HepG2 (cell line): Measurements from ENCODE around the gene IL1R1. TPM values are rescaled to one million over a fixed set of nuclear protein-coding genes. Genes with fewer than 3 reads are reported as not detected.

Experiments used
- ATAC-seq: fragments of 200-7000 bp; cut with Tn5 transposase; 3 replicates; pipeline ENCODE4 v1.9.1; 2020; ENCODE audit warnings: mild to moderate bottlenecking, moderate library complexity
- BruUV-seq: library from RNA; stranded (reverse); fragments of 400-500 nt; replicated peaks from 2 replicates; lab custom pipeline; 2021; lab: Mats Ljungman, UMichigan
- CTCF ChIA-PET: fragments of 300-600 bp; formaldehyde crosslinking; extraction: SDS; loops from one replicate; lab custom pipeline; 2021; ENCODE audit warnings: low total read pairs, inconsistent platforms, low intra/inter-chr PET ratio; lab: Yijun Ruan, JAX
- POLR2A ChIA-PET: fragments of 350-600 bp; sonication (Branson Sonifier 250); formaldehyde crosslinking; loops from one replicate; lab custom pipeline; 2020; ENCODE audit warnings: antibody characterized with exemption, inconsistent platforms; lab: Yijun Ruan, JAX
- DNase-seq: peaks from one replicate; pipeline ENCODE4 v3.0.0-alpha.2; 2015; ENCODE audit warnings: low spot score
- FAIRE-seq: peaks from 3 replicates; lab custom pipeline; 2011; peaks lifted over from hg19 to GRCh38; lab: Jason Lieb, UNC
- H2AFZ ChIP-seq: one replicate; pipeline ENCODE4 v1.6.1; 2011; ENCODE audit warnings: low read length, inconsistent platforms
- H3K27ac ChIP-seq: fragments of 300-600 bp; 3 replicates; pipeline ENCODE4 v1.8.0; 2011; ENCODE audit warnings: mixed run types, mild to moderate bottlenecking, mixed read lengths, low read length, inconsistent platforms; ENCODE audit not compliant: insufficient read depth; ENCODE audit errors: extremely low read length
- H3K27me3 ChIP-seq, 2 experiments: fragments of 200-600 bp in 1 of 2; 2 replicates in 1 of 2; 3 replicates in 1 of 2; pipeline versions ENCODE4 v1.6.0 to v1.8.0; 2011; ENCODE audit warnings: low read length in 2 of 2, mild to moderate bottlenecking in 2 of 2, moderate library complexity in 2 of 2, inconsistent platforms in 1 of 2; ENCODE audit not compliant: insufficient read depth in 2 of 2, control insufficient read depth in 1 of 2
- H3K36me3 ChIP-seq, 2 experiments: fragments of 200-600 bp in 1 of 2; replicated peaks in 1 of 2; 2 replicates in 1 of 2; 3 replicates in 1 of 2; pipeline versions ENCODE4 v1.5.1 to v1.8.0; 2011; ENCODE audit warnings: low read length in 2 of 2, inconsistent platforms in 1 of 2; ENCODE audit not compliant: insufficient read depth in 2 of 2, control insufficient read depth in 1 of 2
- H3K4me1 ChIP-seq: 2 replicates; pipeline ENCODE4 v1.5.1; 2012; ENCODE audit warnings: low read length, inconsistent platforms; ENCODE audit not compliant: insufficient read depth
- H3K4me2 ChIP-seq: 2 replicates; pipeline ENCODE4 v1.6.0; 2011; ENCODE audit warnings: low read depth, low read length, inconsistent platforms
- H3K4me3 ChIP-seq, 3 experiments: fragments of 200-600 bp in 1 of 3; sonication (generic), shearing (Covaris generic) in 1 of 3; replicated peaks in 1 of 3; 2 replicates each; pipeline ENCODE4 v1.5.1; 2011 to 2016; ENCODE audit warnings: low read length in 3 of 3, inconsistent platforms in 2 of 3, low read depth in 2 of 3, mild to moderate bottlenecking in 2 of 3, control low read depth in 1 of 3, mixed read lengths in 1 of 3; ENCODE audit not compliant: insufficient read depth in 1 of 3
- H3K79me2 ChIP-seq: one replicate; pipeline ENCODE4 v1.6.1; 2011; ENCODE audit warnings: low read length, inconsistent platforms; ENCODE audit not compliant: insufficient read depth
- H3K9ac ChIP-seq: 2 replicates; pipeline ENCODE4 v1.6.0; 2011; ENCODE audit warnings: mild to moderate bottlenecking, low read depth, low read length, inconsistent platforms; ENCODE audit not compliant: insufficient read depth
- H3K9me3 ChIP-seq: 2 replicates; pipeline ENCODE4 v1.5.1; 2012; ENCODE audit warnings: mild to moderate bottlenecking, low read length
- H4K20me1 ChIP-seq: 2 replicates; pipeline ENCODE4 v1.6.0; 2011; ENCODE audit warnings: inconsistent platforms, mild to moderate bottlenecking, low read length, moderate library complexity; ENCODE audit not compliant: insufficient read depth
- CBX2 ChIP-seq, 2 experiments: fragments of 200-600 bp in 1 of 2; sonication (generic); formaldehyde crosslinking in 1 of 2; IDR thresholded peaks; 2 replicates each; pipeline versions ENCODE4 v1.7.0 to v1.8.1; 2018 to 2022; ENCODE audit warnings: low read depth in 2 of 2, low read length in 1 of 2, mild to moderate bottlenecking in 1 of 2, missing genetic modification reagents in 1 of 2
- EZH2 ChIP-seq: conservative IDR thresholded peaks from 2 replicates; pipeline ENCODE4 v1.6.1; 2012; ENCODE audit warnings: mild to moderate bottlenecking, low read depth, low read length, moderate library complexity
- HCFC1 ChIP-seq: fragments of 150-350 bp; IDR thresholded peaks from 2 replicates; pipeline ENCODE4 v1.6.1; 2014; ENCODE audit warnings: low read depth, low read length
- HOXA5 ChIP-seq: sonication (generic); formaldehyde crosslinking; IDR thresholded peaks from 2 replicates; pipeline ENCODE4 v1.4.0; 2020; ENCODE audit warnings: missing genetic modification reagents
- MTA1 ChIP-seq: sonication (generic); formaldehyde crosslinking; IDR thresholded peaks from 2 replicates; pipeline ENCODE4 v1.4.0; 2020; ENCODE audit warnings: missing genetic modification reagents, mild to moderate bottlenecking, borderline replicate concordance
- SMAD3 ChIP-seq: sonication (generic); formaldehyde crosslinking; IDR thresholded peaks from 2 replicates; pipeline ENCODE4 v1.4.0; 2020; ENCODE audit warnings: missing genetic modification reagents
- ZNF263 ChIP-seq: sonication (generic); formaldehyde crosslinking; IDR thresholded peaks from 2 replicates; pipeline ENCODE4 v1.4.0; 2020; ENCODE audit warnings: missing genetic modification reagents
- ZNF335 ChIP-seq: sonication (generic); formaldehyde crosslinking; IDR thresholded peaks from 2 replicates; pipeline ENCODE4 v1.4.0; 2020; ENCODE audit warnings: missing genetic modification reagents
- ZNF7 ChIP-seq: IDR thresholded peaks from 2 replicates; pipeline ENCODE4 v1.6.1; 2016; ENCODE audit warnings: missing biosample characterization, missing genetic modification reagents
- WGBS: methylation state at CpG from one replicate; pipeline ENCODE4 v1.1.6; 2017; ENCODE audit warnings: low lambda C conversion rate; 5-methylcytosine and 5-hydroxymethylcytosine counted together
- in situ Hi-C: cut with HindIII; loops from 2 replicates; pipeline ENCODE4 v1.10.0; 2017; ENCODE audit warnings: low pct_unique_long_range_greater_than_20kb; ENCODE audit not compliant: extremely low pct_ligation_motif_present
- intact Hi-C: fragments of 100-400 bp; cut with micrococcal nuclease; formaldehyde crosslinking; loops from one replicate; pipeline ENCODE4 v1.10.0; 2022; ENCODE audit not compliant: unreplicated experiment
- polyA plus RNA-seq, 8 experiments: library from polyadenylated mRNA; depleted of rRNA in 3 of 8; stranded (reverse) in 7 of 8; unstranded in 1 of 8; fragments of >200 nt; fragmentation: Illumina TruSeq in 4 of 8; extraction: Trizol in 4 of 8; gene quantifications; 2 replicates each; pipeline versions ENCODE4 v1.2.1 to v1.2.3, GENCODE V29; 2011 to 2016; ENCODE audit warnings: low read depth in 4 of 8, missing spikeins in 1 of 8, mixed read lengths in 1 of 8; ENCODE audit not compliant: insufficient read depth in 1 of 8
- total RNA-seq, 5 experiments: library from RNA; depleted of rRNA; stranded (reverse); fragments of >200 nt; fragmentation: Illumina TruSeq; extraction: Trizol; gene quantifications; 2 replicates each; pipeline ENCODE4 v1.2.3, GENCODE V29; 2016; ENCODE audit warnings: low read depth in 1 of 5
- TF ChIP-seq, protein P1 (sequence below): sonication (generic); formaldehyde crosslinking; IDR thresholded peaks from 2 replicates; pipeline ENCODE4 v1.5.0; 2020; ENCODE audit warnings: mild to moderate bottlenecking, missing genetic modification reagents, borderline replicate concordance

IL1R1 gene
- total and polyA plus RNA-seq, 2 of the 13 experiments (the other 11 are each of a cell fraction or from before 2014, with no cell fraction given) = 38.0 to 93.1 TPM

GRCh38 chr2:102229141-102229769 lies 86.7 kb downstream of the IL1R1 start:
- intact Hi-C loops (no loop called here), in situ Hi-C loops (no loop called here)
- Histone ChIP-seq H2AFZ (peak overlapping the region; percentile 45), H3K9ac (no peak overlapping the region), H3K9me3 (no peaks in the 10 kb centered on the region), H3K4me2 (no peak overlapping the region), H3K27me3 (peaks cover 0 to 2% of the 10 kb centered on the region in 2 experiments; a peak in 1 of 5 replicates), H3K79me2 (no peaks in the 10 kb centered on the region), H3K27ac (no peak overlapping the region), H3K4me3 (no peak overlapping the region), H3K4me1 (peaks cover 61% of the 10 kb centered on the region), H3K36me3 (no peaks in the 10 kb centered on the region), H4K20me1 (no peaks in the 10 kb centered on the region)
- BruUV-seq = no TSS peak
- CTCF ChIA-PET = no interaction called here
- 46% methylated on average over 6 of the region's 6 CpGs for WGBS
- TF ChIP-seq SMAD3 (CRISPR knock-in tag) (no peak), HCFC1 (no peak), ZNF7 (CRISPR knock-in tag) (no peak), EZH2 (no peak), ZNF335 (CRISPR knock-in tag) (no peak), ZNF263 (CRISPR knock-in tag) (no peak), HOXA5 (CRISPR knock-in tag) (no peak), MTA1 (CRISPR knock-in tag) (no peak), CBX2 (IDR thresholded peaks at IDR 0.05; ENCODE audit: low read depth, low read length) (no peak), CBX2 (CRISPR knock-in tag; IDR thresholded peaks at IDR 0.05; ENCODE audit: low read depth) (no peak)
- TF ChIP-seq, protein P1, sequence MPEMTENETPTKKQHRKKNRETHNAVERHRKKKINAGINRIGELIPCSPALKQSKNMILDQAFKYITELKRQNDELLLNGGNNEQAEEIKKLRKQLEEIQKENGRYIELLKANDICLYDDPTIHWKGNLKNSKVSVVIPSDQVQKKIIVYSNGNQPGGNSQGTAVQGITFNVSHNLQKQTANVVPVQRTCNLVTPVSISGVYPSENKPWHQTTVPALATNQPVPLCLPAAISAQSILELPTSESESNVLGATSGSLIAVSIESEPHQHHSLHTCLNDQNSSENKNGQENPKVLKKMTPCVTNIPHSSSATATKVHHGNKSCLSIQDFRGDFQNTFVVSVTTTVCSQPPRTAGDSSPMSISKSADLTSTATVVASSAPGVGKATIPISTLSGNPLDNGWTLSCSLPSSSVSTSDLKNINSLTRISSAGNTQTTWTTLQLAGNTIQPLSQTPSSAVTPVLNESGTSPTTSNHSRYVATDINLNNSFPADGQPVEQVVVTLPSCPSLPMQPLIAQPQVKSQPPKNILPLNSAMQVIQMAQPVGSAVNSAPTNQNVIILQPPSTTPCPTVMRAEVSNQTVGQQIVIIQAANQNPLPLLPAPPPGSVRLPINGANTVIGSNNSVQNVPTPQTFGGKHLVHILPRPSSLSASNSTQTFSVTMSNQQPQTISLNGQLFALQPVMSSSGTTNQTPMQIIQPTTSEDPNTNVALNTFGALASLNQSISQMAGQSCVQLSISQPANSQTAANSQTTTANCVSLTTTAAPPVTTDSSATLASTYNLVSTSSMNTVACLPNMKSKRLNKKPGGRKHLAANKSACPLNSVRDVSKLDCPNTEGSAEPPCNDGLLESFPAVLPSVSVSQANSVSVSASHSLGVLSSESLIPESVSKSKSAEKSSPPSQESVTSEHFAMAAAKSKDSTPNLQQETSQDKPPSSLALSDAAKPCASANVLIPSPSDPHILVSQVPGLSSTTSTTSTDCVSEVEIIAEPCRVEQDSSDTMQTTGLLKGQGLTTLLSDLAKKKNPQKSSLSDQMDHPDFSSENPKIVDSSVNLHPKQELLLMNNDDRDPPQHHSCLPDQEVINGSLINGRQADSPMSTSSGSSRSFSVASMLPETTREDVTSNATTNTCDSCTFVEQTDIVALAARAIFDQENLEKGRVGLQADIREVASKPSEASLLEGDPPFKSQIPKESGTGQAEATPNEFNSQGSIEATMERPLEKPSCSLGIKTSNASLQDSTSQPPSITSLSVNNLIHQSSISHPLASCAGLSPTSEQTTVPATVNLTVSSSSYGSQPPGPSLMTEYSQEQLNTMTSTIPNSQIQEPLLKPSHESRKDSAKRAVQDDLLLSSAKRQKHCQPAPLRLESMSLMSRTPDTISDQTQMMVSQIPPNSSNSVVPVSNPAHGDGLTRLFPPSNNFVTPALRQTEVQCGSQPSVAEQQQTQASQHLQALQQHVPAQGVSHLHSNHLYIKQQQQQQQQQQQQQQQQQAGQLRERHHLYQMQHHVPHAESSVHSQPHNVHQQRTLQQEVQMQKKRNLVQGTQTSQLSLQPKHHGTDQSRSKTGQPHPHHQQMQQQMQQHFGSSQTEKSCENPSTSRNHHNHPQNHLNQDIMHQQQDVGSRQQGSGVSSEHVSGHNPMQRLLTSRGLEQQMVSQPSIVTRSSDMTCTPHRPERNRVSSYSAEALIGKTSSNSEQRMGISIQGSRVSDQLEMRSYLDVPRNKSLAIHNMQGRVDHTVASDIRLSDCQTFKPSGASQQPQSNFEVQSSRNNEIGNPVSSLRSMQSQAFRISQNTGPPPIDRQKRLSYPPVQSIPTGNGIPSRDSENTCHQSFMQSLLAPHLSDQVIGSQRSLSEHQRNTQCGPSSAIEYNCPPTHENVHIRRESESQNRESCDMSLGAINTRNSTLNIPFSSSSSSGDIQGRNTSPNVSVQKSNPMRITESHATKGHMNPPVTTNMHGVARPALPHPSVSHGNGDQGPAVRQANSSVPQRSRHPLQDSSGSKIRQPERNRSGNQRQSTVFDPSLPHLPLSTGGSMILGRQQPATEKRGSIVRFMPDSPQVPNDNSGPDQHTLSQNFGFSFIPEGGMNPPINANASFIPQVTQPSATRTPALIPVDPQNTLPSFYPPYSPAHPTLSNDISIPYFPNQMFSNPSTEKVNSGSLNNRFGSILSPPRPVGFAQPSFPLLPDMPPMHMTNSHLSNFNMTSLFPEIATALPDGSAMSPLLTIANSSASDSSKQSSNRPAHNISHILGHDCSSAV (CRISPR knock-in tag) = no peak
- POLR2A ChIA-PET = no interaction called here
- no peak for DNase-seq
- ATAC-seq = no peak
- FAIRE-seq = no peak
